GM12875 (cell line): ENCODE measurements around the gene MXI1.

Experiments used
- H3K4me3 ChIP-seq: one replicate; pipeline ENCODE4 v1.5.1; 2011; ENCODE audit warnings: low read depth, low read length, control low read depth
- TF ChIP-seq, protein P1 (sequence below): IDR thresholded peaks from 2 replicates; pipeline ENCODE4 v1.5.1; 2011; ENCODE audit warnings: low read depth, mild to moderate bottlenecking, control low read depth, inconsistent platforms, low read length, moderate library complexity, borderline replicate concordance; ENCODE audit not compliant: insufficient read depth

MXI1 gene

GRCh38 chr10:110276603-110277002, 69.2 kb downstream of the MXI1 start:
- H3K4me3 ChIP-seq, result no peak overlapping the region
- TF ChIP-seq, protein P1, sequence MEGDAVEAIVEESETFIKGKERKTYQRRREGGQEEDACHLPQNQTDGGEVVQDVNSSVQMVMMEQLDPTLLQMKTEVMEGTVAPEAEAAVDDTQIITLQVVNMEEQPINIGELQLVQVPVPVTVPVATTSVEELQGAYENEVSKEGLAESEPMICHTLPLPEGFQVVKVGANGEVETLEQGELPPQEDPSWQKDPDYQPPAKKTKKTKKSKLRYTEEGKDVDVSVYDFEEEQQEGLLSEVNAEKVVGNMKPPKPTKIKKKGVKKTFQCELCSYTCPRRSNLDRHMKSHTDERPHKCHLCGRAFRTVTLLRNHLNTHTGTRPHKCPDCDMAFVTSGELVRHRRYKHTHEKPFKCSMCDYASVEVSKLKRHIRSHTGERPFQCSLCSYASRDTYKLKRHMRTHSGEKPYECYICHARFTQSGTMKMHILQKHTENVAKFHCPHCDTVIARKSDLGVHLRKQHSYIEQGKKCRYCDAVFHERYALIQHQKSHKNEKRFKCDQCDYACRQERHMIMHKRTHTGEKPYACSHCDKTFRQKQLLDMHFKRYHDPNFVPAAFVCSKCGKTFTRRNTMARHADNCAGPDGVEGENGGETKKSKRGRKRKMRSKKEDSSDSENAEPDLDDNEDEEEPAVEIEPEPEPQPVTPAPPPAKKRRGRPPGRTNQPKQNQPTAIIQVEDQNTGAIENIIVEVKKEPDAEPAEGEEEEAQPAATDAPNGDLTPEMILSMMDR, result no peak

DNA sequence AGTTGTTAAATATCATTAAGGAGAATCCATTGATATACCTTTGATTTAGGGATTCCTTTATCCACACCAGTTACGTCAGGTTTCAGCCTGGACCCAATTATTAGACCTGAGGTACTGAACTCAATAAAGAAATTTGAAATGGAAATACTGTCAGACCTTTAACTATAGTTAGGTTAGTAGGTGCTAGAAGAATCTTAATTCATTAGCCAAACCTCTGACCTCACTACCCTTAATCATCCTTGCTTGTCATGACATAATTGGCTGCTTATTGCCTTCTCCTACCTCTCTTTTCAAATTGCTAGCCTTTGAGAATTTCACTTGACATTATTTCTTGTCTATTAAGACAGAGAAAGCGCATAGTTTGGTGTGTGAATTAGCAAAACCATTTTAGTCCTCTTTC, 70.2 kb downstream of the MXI1 start:
- TF ChIP-seq, protein P1, result no peak
- no peak overlapping the region for H3K4me3 ChIP-seq

DNA sequence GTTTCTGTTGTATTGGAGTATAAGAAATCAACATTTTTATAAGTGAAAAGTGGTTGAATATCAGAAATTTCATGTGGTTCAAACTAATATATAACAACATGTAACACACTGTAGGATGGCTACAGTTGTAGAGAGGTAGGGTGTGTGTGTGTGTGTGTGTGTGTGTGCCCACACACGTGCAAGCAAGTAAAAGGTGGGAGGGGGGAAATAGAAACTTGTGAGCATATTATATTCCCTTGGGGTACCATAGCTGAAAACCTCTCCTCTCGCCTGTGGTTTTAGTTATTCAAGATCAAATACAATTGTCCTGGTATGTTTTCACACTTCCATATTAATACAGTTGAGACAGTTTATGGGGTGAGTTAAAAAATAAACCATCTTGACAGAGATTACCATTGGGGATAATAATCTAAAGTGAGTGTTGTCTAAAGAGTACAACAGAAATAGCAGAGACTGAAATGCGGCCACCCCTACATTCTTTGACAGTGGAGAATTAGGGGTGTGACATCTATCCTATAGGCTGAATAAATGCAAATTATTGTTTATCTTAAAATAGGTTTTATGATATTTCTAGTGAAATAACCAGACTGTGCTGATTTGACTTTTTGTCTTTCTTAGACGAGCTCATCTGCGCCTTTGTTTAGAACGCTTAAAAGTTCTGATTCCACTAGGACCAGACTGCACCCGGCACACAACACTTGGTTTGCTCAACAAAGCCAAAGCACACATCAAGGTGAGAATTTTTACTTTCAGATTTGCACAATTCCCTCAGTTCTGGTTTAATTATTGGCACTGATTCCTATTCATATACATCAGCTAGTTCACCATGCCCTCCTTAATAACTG, 71.4 kb downstream of the MXI1 start:
- TF ChIP-seq, protein P1, result no peak
- no peak overlapping the region for H3K4me3 ChIP-seq

GRCh38 chr10:110279407-110279986, 72.1 kb downstream of the MXI1 start:
- TF ChIP-seq, protein P1, result peak; percentile 47; the same call in 1 of the 2 replicates
- no peak overlapping the region for H3K4me3 ChIP-seq

- no peak overlapping the region for H3K4me3 ChIP-seq
- TF ChIP-seq, protein P1, result no peak
Observed at GRCh38 chr10:110284262-110284661, 76.9 kb downstream of the MXI1 start.

GRCh38 chr10:110285501-110285900, 78.1 kb downstream of the MXI1 start:
- TF ChIP-seq, protein P1, result no peak
- H3K4me3 ChIP-seq, result no peak overlapping the region

DNA sequence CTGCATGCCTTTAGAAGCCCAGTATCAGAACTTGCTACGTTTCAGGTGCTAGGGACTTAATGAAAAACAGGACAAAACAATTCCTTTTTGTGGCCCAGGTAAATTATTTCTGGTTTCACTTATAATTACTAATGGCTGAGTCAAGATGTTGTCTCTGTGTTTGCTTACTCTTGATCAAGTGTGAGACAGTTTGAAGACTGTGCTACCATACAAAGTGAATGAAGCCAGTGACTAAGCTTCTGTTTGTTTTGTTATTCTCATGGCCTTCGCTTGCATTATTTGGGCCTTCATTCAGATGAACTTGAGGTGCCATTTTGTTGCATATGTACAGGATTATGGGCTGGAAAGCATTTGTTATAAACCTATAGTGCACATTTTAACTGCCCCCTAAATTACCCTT, 79.4 kb downstream of the MXI1 start:
- no peak overlapping the region for H3K4me3 ChIP-seq
- TF ChIP-seq, protein P1, result no peak
